ENCODE data around the gene SEMA4A.
A peak's percentile ranks its signal among the peaks of the same experiment; 100 is the strongest.
"Not testable (repeated sequence)": the region's sequence is repeated elsewhere in the genome, so short reads cannot be mapped to it uniquely, and the experiment has no call there.

Gene SEMA4A

DNA sequence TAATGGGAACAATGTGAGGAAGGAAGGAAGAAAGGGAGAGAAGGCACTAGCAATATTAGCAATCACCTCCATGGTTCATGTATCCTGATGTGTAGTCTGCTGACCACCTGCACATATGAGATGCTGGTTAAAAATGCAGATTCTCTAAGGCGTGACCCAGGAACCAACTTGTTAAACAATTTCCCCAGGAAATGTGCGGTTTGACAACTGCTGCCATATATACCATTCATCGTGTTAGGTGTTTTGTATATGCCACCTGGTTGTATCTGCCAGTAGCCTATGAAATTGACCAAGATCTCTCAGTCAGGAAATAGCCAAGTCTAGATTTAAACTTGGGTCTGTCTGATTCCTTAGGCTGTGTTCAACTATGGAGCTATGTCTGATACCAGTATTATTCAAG lies 4.1 kb downstream of the SEMA4A start:
- DNase-seq (ENCODE audit: low spot score): no peak

DNA sequence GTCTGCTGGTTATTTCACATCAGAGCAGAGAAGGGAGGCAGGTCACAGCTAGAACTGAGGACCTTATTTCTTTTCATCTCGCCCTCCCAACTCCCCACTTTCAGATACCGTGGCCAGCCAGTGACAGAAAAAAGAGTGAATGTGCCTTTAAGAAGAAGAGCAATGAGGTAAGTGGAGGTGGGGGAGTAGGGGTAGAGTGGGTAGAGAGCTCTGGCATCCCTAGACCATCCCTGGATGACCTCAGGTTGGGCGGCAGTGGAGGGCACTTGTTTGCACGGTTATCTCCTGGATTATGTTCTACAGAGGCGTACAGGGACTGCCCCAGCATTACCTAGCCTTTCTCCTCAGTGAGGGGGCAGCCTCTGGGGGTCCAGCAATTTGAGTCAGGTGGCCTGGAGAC lies 4.6 kb downstream of the SEMA4A start:
- DNase-seq (ENCODE audit: low spot score): no peak

DNA sequence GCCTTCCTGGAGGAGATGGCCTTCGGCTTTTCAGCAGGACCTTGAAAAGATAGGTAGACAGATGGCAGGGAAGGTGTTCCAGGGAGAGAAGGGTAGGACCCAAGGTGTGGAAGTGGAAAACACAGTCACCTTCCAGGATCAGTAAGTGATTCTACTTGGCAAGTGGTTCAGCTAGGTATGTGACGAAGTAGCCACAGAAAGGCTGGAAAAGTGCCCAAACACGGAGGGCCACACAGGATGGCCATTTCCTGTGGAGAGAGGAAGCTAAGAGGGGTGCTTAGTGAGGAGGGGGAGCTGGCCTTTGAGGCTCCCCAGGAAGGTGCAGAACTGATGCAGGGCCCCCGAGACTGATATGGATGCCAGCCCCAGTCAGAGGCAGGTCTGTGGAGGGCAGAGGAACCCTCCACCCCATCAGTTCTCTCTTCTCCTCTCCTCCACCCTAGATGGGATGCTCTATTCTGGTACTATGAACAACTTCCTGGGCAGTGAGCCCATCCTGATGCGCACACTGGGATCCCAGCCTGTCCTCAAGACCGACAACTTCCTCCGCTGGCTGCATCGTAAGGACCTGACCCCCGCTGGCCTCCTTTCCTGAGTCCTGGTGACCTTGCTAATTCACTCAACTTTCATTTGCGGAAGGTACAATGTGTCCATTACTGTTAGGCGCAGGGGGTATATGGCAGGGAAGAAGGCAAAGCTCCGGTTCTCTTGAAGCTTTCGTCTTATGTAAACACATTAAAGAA lies 6.8 kb downstream of the SEMA4A start:
- no peak for DNase-seq (ENCODE audit: low spot score)

DNA sequence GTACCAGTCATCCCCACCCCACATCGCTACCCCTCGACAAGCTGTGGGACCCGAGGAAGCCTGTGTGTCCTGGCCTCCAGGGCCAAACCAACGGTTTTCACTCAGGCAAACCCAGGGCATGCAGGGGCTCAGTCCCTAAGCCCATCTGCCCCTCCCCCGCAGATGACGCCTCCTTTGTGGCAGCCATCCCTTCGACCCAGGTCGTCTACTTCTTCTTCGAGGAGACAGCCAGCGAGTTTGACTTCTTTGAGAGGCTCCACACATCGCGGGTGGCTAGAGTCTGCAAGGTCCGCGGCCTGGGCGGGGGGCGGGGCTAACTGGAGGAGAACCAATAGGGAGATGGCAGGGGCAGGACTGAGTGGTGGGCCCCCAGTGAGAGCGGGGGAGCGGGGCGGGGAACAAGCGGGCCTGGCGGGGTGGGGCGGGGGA lies 7.4 kb downstream of the SEMA4A start:
- DNase-seq (ENCODE audit: low spot score): peak; percentile 86

DNA sequence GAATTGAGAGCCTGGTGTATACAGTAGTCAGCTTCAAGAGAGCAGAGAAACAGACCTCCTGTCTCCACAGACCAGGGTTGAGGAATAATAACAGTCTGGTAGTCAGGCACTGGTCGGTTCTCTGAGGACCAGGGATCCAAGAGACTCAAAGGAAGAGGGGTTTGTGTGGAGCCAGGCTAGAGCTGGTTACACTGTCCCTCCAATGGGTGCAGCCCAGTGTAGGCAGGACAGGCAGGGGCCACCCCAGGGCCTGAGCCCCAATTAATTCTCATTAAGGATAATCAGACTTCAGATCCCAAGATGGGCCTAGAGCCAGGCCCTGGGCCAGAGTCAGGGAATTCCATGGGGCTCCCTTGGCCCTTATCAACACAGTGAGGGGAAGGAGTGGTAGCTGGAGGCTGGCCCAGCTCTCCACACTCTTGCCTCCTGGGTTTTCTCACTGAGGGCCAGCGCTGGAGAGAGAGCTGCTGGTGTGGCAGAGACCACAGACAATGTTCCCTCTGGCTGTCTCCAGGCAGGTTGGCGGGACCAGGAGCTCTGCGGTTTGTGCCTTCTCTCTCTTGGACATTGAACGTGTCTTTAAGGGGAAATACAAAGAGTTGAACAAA lies 9.1 kb downstream of the SEMA4A start:
- DNase-seq (ENCODE audit: low spot score): no peak

DNA sequence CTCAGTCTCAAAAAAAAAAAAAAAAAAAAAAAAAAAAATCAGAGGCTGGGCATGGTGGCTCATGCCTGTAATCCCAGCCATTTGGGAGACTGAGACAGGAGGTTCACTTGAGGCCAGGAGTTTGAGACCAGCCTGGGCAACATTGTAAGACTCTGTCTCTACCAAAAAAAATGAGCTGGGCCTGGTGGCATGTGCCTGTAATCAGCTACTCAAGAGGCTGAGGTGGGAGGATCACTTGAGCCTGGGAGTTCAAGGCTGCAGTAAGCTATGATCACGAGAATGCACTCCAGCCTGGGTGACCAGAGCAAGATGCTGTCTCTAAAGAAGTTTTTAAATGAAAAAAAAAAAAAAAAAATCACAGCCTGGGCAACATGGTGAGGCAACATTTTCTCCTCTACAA lies 10.3 kb downstream of the SEMA4A start:
- no peak for DNase-seq (ENCODE audit: low spot score)

DNA sequence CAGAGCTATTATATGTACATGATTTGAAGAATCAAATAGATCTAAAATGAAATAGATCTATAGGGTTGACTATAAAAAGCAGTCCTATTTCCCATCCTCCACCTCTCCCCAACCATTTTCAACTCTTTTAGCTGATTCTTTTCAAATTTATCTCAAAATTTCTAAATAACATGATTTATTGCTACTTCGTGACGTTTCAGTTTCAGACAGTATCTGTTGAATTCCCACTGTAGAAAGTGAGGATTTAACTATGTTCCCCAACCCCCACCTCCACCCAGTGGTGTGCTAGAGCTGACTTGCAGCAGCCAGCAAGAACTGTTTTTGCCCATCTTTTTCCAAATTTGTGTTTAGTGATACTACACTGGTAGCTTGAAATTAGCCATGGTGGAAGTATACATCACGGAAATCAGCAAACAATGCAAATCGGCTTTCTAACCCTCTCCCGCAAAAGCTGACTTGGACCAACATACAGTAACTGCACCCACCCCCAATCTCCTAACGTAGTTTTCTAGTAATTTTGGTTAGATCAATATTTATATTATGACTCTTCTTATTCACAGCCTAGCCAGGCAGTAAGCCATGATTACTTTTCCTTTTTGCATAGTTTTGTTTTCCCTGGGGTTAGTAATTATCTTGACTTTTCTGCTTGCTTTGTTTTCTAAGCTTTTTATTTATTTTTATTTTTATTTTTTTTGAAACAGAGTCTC lies 10.9 kb downstream of the SEMA4A start:
- no peak for DNase-seq (ENCODE audit: low spot score)

DNA sequence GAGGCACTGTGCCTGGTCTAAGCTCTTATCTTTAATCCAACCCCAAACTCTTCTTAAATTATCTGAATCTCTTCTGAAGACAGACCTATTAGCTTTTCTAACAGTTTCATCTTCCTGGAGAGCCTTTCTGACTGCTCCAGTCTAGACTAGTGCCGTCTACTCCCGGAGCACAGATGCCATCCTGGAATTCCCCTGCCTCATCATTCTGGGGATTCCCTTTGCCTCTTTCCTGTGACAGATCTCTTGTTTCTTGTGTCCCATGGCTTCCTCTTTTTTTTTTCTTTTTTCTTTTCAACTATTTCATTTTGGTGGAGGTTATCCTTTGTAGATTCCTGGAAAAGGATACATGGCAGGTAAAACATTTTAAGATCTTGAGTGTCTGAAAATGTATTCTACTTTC lies 11.7 kb downstream of the SEMA4A start:
- DNase-seq (ENCODE audit: low spot score): no peak

DNA sequence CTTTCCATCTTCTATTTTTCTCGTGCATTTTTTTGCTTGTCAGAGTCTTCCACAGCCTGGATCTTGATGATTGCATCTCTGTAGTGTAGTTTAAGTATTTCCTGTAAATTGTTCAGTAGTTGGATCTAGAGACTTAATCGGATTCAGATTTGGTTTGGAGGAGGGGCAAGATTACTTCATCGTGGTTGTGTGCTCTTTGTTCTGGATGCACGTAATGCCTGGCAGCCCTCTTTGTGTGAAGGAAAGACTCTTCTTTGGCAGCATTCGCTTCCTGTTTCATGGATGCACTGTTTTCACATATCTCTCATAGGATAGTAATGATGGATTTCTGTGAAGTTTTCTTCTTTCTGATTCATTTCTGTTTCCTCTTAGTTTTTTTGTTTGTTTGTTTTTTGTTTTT lies 14.2 kb downstream of the SEMA4A start:
- no peak for DNase-seq (ENCODE audit: low spot score)

DNA sequence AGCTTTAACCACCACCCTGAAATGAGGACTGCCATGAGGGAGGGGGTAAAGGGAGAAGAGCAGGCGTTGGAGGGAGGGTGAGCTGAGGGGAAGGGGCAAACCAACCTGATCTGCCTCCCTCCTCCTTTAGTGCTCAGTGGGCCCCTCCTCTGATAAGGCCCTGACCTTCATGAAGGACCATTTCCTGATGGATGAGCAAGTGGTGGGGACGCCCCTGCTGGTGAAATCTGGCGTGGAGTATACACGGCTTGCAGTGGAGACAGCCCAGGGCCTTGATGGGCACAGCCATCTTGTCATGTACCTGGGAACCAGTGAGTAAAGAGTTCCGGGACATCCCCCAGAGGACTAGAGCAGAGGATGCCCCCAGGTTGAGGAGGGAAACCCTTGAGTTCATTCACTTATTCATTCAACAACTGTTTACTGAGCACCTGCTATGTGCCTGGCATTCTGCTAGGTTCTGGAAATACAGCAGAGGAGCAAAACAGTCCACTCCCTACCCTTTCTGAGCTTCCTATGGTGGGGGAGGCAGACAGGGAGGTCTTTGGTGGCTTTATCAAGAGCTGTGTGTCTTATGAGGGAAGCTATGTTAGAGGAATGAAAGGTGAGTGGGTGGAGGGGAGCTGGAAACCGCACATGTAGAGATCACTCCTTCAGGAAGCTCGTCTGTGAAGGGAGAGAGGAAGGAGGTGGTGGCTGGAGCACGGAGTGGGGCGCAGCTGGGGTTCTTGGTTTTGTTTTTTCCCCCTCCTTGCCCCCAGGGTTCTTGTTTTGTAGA lies 19.5 kb downstream of the SEMA4A start:
- DNase-seq (ENCODE audit: low spot score): no peak

DNA sequence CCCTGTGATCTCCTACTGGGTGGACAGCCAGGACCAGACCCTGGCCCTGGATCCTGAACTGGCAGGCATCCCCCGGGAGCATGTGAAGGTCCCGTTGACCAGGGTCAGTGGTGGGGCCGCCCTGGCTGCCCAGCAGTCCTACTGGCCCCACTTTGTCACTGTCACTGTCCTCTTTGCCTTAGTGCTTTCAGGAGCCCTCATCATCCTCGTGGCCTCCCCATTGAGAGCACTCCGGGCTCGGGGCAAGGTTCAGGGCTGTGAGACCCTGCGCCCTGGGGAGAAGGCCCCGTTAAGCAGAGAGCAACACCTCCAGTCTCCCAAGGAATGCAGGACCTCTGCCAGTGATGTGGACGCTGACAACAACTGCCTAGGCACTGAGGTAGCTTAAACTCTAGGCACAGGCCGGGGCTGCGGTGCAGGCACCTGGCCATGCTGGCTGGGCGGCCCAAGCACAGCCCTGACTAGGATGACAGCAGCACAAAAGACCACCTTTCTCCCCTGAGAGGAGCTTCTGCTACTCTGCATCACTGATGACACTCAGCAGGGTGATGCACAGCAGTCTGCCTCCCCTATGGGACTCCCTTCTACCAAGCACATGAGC lies 23.3 kb downstream of the SEMA4A start:
- DNase-seq (ENCODE audit: low spot score): no peak

DNA sequence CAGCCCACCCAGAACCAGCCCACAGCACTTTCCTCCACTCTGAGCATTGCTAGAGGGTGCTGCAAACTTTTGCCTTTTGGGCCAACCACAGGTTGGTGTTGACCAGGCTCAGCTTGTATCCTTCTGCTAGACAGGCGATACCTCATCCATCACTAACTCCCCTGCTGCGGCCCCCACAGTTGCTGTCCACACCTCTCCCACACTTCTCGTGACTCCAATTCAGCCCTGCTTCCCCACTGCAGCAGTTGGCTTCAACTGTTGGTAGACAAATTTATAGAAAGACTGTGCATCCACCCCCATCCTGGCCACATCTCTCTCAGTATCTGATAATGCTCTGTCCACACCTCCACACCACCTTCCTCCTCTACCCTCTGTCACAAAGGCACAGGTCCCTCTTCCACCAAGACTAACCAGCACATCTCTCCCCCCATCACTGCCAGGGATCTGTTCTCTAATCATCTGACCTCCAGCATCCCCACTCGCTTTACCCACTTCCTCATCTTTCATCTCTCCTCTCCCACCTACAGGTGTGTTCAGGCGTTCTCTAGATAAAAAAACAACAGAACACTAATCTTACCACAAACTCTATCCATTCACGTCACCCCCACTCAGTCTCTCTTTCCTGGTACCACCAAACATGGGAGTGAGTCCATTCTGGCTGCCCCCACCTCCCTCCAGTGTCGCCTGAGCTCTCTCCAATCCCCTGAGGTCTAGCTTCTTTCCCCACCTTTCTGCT lies 24.7 kb downstream of the SEMA4A start:
- DNase-seq (ENCODE audit: low spot score): no peak

DNA sequence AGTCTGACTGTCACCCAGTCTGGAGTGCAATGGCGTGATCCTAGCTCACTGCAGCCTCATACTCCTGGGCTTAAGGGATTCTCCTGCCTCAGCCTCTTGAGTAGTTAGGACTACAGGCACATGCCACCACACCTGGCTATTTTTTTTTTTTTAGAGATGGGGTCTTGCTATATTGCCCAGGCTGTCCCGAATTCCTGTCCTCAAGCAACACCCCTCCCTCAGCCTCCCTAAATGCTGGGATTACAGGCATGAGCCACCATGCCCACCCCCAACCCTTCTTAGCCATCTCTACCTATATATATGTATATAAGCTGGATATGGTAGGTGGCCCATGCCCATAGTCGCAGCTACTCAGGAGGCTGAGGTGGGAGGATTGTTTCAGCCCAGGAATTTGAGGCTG lies 27.1 kb downstream of the SEMA4A start:
- no peak for DNase-seq (ENCODE audit: low spot score)

DNA sequence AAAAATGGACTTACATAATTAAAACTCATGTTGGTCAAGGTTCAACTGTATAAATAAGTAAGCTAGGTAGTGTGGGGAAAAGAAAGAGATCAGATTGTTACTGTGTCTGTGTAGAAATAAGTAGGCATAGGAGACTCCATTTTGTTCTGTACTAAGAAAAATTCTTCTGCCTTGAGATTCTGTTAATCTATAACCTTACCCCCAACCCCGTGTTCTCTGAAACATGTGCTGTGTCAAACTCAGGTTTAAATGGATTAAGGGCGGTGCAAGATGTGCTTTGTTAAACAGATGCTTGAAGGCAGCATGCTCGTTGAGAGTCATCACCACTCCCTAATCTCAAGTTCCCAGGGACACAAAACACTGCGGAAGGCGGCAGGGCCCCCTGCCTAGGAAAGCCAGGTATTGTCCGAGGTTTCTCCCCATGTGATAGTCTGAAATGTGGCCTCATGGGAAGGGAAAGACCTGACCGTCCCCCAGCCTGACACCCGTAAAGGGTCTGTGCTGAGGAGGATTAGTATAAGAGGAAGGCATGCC lies 28.1 kb downstream of the SEMA4A start:
- not testable (repeated sequence) for DNase-seq (ENCODE audit: low spot score)

DNA sequence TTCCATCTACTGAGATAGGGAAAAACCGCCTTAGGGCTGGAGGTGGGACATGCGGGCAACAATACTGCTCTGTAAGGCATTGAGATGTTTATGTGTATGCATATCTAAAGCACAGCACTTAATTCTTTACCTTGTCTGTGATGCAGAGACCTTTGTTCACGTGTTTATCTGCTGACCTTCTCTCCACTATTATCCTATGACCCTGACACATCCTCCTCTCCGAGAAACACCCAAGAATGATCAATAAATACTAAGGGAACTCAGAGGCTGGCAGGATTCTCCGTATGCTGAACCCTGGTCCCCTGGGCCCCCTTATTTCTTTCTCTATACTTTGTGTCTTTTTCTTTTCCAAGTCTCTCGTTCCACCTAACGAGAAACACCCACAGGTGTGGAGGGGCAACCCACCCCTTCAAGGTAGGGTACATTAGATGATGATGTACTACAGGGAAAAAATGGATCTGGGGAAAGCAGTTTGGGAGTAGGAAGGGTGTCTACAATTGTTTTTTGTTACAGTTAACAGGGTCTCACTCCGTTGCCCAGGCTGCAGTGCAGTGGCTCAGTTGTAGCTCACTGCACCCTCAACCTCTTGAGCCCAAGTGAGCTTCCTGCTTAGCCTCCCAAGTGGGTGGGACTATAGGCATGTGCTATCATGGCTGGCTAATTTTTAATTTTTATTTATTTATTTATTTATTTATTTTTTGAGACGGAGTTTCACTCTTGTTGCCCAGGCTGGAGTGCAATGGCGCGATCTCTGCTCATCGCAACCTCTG lies 28.8 kb downstream of the SEMA4A start:
- DNase-seq (ENCODE audit: low spot score): not testable (repeated sequence)

DNA sequence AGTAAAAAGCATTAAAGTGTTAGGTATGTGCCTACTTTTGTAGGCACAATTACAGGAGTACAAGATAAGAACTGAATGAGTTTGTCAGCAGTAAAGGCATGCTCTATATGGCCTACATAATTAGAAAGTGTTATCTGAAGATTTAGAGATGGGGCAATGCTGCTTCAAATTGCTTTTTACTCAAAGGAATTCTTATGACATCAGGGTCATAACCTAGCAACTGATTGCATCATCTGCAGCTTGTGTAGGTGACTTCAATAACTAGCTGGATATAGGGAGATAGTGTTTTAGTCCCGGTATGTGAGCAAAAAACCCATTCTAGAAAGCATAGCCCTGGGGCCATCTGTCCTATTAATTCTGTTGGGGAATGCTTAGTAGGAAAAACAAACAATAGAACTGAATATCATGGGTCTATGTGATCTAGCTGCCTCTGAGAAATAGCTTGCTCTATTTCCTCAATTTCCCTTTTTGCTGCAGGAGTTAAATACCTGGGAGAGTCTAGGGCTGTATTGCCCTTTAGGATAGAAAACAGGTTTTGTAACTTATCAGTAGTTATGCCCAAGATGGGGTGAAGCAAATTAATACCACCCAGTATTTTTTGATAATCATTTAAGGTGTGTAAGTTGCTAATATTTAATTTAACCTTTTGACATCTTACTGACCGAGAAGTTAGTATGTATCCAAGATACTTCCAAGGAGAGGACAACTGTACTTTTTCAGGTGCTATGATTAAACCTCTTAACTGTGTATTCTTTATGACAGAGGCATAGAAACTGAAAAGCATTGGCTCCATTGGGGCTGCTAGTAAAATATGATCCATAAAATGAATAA lies 33.2 kb downstream of the SEMA4A start:
- DNase-seq (ENCODE audit: low spot score): not testable (repeated sequence)

DNA sequence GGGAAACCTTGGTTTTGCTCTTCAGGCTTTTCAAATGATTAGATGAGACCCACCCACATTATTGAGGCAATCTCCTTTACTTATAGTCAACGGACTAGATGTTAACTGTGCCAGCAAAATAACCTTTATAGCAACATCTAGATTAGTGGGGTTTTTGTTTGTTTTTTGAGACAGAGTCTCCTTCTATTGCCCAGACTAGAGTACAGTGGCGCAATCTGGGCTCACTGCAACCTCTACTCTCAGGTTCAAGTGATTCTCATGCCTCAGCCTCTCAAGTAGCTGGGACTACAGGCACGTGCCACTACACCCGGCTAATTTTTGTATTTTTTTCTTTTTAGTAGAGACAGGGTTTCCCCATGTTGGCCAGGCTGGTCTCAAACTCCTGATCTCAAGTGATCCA lies 36.9 kb downstream of the SEMA4A start:
- not testable (repeated sequence) for DNase-seq (ENCODE audit: low spot score)

DNA sequence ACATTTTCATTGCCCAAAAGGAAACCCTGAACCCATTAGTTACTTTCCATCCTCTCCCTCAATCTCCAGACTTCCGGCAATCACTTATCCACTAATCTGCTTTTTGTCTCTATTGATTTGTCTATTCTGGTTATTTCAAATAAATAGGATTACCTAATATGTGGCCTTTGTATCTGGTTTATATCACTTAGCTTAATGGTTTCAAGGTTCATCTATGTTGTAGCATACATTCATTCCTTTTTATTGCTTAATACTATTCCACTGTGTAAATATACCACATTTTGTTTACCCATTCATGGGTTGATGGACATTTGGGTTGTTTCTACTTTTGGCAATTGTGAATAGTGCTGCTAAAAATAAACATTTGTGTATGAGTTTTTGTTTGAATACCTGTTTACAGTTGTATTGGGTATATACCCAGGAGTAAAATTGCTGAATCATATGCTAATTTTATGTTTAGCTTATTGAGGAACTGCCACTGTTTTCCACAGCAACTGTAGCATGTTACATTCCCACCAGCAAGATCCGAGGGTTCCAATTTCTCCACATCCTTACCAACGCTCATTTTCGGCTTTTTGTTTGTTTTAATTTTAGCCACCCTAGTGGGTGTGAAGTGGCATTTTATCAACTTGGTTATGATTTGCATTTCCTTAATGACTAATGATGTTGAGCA lies 38.0 kb downstream of the SEMA4A start:
- DNase-seq (ENCODE audit: low spot score): no peak

DNA sequence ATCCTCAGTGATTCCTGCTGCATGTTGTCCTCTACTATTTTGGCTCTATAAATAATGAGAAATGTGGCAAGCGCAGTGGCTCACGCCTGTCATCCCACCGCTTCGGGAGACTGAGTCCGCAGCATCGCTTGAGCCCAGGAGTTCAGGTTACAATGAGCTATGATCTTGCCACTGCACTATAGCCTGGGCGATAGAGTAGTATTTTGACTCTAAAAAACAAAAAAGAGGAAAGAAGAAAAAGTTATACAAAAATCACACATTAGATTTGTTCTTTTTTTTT lies 39.8 kb downstream of the SEMA4A start:
- no peak for DNase-seq (ENCODE audit: low spot score)

Data from SK-N-DZ (cell line).